IPS DF 19.7 (cell line): ENCODE results near the gene TBC1D28.
"Not testable (repeated sequence)": the region's sequence is repeated elsewhere in the genome, so short reads cannot be mapped to it uniquely, and the experiment has no call there.

Experiments
- DNase-seq: peaks from one replicate; pipeline ENCODE4 v3.0.0-alpha.2; 2013; ENCODE audit warnings: low read depth, low spot score

Gene TBC1D28

GRCh38 chr17:18617613-18618012 lies 26.6 kb downstream of the TBC1D28 start:
- DNase-seq = not testable (repeated sequence)

- DNase-seq = not testable (repeated sequence)
Measured at GRCh38 chr17:18613016-18613415, 31.2 kb downstream of the TBC1D28 start.

GRCh38 chr17:18593138-18593537 lies 51.1 kb downstream of the TBC1D28 start:
- DNase-seq = not testable (repeated sequence)
